GM21515 (cell line): ENCODE measurements around the gene SLC6A19.

Experiments used
- ATAC-seq: cut with Tn5 transposase; IDR thresholded peaks from one replicate; pipeline ENCODE4 v1.9.1; 2021; ENCODE audit not compliant: unreplicated experiment

The SLC6A19 gene

GRCh38 chr5:1241509-1242080, 40.2 kb downstream of the SLC6A19 start:
- ATAC-seq: no peak

- ATAC-seq: no peak
Measured at GRCh38 chr5:1242733-1243486, 41.5 kb downstream of the SLC6A19 start.

- no peak for ATAC-seq
Measured at GRCh38 chr5:1243487-1244130, 42.2 kb downstream of the SLC6A19 start.

GRCh38 chr5:1244255-1244654, 42.9 kb downstream of the SLC6A19 start:
- ATAC-seq: no peak

GRCh38 chr5:1244976-1245375, 43.6 kb downstream of the SLC6A19 start:
- no peak for ATAC-seq

GRCh38 chr5:1245905-1246576, 44.6 kb downstream of the SLC6A19 start:
- ATAC-seq: no peak

- no peak for ATAC-seq
Measured at GRCh38 chr5:1246711-1247431, 45.5 kb downstream of the SLC6A19 start.

- ATAC-seq: no peak
Measured at GRCh38 chr5:1247811-1248210, 46.4 kb downstream of the SLC6A19 start.

GRCh38 chr5:1249366-1250280, 48.2 kb downstream of the SLC6A19 start:
- no peak for ATAC-seq

GRCh38 chr5:1251678-1252580, 50.5 kb downstream of the SLC6A19 start:
- no peak for ATAC-seq

- ATAC-seq: no peak
Measured at GRCh38 chr5:1252681-1253080, 51.3 kb downstream of the SLC6A19 start.

GRCh38 chr5:1253456-1254105, 52.2 kb downstream of the SLC6A19 start:
- ATAC-seq: no peak

GRCh38 chr5:1254196-1254595, 52.8 kb downstream of the SLC6A19 start:
- no peak for ATAC-seq

GRCh38 chr5:1255081-1255561, 53.7 kb downstream of the SLC6A19 start:
- no peak for ATAC-seq

- no peak for ATAC-seq
Measured at GRCh38 chr5:1256776-1257175, 55.4 kb downstream of the SLC6A19 start.

GRCh38 chr5:1257363-1257762, 56.0 kb downstream of the SLC6A19 start:
- ATAC-seq: no peak

GRCh38 chr5:1257841-1258240, 56.4 kb downstream of the SLC6A19 start:
- no peak for ATAC-seq

- ATAC-seq: no peak
Measured at GRCh38 chr5:1259806-1260480, 58.5 kb downstream of the SLC6A19 start.
